GM21619 (cell line): Measurements from ENCODE around the gene DIDO1.
"Not testable (repeated sequence)": the region's sequence is repeated elsewhere in the genome, so short reads cannot be mapped to it uniquely, and the experiment has no call there.

Experiments
- ATAC-seq: cut with Tn5 transposase; IDR thresholded peaks from one replicate; pipeline ENCODE4 v1.9.1; 2021; ENCODE audit not compliant: unreplicated experiment

Gene DIDO1

GRCh38 chr20:62962891-62963613, 36.7 kb upstream of the DIDO1 start:
- ATAC-seq = no peak

GRCh38 chr20:62962221-62962879, 36.0 kb upstream of the DIDO1 start:
- ATAC-seq = no peak

GRCh38 chr20:62961799-62962198, 35.5 kb upstream of the DIDO1 start:
- no peak for ATAC-seq

DNA sequence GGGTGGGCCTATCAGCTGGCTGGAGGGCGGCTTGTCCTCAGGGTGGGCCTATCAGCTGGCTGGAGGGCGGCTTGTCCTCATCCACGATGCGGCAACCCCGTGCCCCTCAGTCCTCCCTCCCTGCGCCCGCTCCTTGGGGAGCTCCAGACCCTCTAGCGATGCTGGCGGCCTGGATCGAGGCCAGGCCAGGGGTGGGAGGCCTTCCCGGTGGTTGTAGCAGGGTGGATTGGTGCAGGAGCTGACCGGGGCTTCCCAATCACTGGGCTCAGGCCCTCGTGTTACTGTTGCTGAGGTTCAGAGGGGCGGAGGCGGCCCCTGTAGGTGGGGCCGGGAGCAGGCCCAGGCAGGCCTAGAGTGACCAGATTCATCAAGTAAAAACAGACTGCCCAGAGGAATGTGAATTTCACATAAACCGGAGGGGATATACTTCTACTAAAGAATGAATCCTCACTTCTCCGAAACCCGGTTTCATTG, 35.0 kb upstream of the DIDO1 start:
- no peak for ATAC-seq

DNA sequence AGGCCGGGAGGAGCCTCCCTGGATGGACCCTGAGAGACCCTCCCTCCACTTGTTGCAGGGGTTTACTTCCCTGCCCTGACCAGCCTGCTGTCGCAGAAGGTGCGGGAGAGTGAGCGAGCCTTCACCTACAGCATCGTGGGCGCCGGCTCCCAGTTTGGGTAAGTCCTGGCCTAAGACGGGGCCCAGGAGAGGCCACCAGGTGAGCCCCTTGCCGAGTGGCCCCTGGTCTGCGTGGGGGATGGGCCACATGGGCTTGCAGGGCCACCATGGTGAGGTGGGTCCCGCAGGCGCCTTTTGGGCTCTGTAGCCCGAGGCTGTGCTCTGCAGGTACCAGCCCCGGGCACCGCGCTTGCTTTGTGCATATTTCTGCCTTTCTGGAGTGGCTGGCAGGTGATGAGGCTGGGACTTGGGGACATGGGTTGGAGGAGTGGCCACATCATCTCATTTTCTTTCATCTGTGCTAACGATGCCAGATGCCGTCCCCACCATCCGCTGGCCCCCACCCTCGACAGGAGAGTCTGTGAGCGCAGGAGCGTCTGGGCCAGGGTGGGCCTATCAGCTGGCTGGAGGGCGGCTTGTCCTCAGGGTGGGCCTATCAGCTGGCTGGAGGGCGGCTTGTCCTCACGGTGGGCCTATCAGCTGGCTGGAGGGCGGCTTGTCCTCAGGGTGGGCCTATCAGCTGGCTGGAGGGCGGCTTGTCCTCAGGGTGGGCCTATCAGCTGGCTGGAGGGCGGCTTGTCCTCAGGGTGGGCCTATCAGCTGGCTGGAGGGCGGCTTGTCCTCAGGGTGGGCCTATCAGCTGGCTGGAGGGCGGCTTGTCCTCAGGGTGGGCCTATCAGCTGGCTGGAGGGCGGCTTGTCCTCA, 34.4 kb upstream of the DIDO1 start:
- not testable (repeated sequence) for ATAC-seq

- no peak for ATAC-seq
Measured at GRCh38 chr20:62959998-62960436, 33.7 kb upstream of the DIDO1 start.

DNA sequence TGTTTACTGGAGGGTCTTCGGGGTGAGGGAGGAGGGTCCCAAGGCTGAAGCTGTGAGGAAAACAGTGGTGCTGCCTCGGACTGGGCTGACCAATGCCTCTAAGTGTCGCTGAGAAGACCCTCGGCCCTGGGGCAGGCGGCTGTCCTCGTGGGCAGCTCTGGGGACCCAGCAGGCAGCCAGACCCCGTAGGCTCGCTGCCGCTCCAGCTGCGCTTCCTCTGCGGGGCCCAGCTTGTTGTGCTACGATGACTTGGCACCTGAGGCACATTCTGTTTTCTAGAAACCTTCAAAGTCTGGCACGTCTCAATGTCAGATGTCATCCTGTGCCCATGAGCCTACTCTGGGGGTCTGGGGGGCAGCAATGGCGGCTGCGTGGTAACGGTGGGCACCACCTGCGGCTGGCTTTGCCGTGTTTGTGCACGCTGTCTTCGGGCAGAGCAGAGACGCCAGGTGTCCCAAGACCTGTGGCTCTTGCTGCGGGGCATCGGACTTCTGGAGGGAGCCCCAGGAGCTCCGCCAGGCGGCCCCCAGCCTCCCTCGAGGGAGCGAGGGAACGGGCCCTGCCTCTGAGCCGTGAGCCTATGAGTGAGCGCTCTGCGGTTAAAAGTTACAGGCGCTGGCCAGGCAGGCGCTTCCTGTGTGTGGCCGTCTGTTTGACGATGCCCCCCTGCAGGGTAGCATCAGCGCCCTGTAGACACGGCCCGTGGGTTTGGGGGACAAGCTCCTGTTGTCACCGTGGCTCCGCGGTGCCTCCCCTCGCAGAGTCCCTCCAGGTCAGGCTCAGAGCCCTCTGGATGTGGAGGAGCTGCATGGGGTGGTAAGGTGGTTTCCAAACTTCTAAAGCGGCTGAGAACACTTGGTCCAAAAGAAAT, 33.0 kb upstream of the DIDO1 start:
- no peak for ATAC-seq

- ATAC-seq = no peak
Measured at GRCh38 chr20:62958388-62959100, 32.2 kb upstream of the DIDO1 start.

GRCh38 chr20:62957136-62958117, 31.1 kb upstream of the DIDO1 start:
- no peak for ATAC-seq

DNA sequence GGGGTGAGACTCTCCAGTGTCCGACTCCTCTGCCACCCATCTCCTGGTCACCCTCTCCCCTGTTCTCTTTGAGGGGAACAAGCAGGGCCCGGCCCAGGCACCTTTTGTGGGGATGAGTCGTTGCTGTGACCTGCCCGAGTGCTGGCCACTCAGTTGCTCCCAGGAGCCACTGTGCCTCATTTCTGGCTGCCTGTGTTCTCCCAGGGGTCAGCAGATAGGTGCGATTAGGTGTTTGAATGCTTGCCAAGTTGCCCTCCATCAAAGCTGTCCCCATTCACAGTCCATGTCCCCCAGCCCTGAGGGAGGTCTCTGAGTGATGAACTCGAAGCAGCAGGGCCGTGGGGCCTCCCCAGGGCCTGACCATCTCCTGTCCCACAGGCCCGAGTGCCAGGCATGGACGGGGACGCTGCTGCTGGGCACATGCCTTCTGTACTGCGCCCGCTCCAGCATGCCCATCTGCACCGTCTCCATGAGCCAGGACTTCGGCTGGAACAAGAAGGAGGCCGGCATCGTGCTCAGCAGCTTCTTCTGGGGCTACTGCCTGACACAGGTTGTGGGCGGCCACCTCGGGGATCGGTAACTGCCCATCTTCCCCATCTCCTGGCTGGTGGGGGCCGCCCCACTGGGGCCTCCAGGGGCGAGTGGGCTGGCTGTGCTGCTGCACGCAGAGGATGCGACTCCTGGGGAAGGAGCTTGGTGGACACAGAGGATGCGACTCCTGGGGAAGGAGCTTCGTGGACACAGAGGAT, 30.3 kb upstream of the DIDO1 start:
- no peak for ATAC-seq

DNA sequence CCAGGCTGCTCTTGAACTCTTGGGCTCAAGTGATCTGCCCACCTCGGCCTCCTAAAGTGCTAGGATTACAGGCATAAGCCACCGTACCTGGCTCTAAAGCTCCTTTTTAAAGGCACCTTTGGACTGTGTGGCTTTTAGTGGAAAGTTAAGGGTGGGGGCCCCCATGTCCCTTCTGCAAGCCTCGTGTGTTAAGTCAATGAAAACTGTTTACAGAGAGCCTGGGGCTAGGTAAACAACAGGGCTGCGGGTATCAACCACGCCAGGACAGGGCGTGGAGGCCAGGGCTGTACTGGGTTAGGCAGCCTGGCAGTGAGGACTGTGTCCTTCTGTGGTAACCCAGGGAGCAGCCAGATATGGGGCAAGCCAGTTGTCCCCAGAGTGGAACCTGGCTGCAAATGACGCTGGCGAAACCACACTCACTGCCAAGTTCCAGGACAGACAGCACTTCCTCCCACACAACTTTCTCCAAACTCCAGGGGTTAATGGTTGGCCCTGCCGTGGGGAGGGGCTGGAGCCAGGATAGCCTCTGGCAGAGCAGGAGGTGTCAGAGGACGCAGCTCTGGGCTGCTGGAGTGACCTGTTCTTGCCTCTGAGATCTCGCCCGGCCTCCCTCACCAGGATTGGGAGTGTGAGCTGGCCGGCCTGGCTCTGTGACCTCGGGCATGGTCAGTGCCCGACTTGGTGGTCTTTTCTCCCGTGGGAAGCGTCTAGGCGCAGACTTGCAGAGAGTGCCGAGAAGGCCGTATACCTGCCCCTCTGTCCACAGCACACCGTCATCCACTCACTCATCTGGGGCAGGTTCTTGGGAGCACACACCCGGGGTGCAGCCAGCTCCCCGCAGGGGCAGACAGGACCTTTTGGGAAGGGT, 29.4 kb upstream of the DIDO1 start:
- ATAC-seq = no peak

DNA sequence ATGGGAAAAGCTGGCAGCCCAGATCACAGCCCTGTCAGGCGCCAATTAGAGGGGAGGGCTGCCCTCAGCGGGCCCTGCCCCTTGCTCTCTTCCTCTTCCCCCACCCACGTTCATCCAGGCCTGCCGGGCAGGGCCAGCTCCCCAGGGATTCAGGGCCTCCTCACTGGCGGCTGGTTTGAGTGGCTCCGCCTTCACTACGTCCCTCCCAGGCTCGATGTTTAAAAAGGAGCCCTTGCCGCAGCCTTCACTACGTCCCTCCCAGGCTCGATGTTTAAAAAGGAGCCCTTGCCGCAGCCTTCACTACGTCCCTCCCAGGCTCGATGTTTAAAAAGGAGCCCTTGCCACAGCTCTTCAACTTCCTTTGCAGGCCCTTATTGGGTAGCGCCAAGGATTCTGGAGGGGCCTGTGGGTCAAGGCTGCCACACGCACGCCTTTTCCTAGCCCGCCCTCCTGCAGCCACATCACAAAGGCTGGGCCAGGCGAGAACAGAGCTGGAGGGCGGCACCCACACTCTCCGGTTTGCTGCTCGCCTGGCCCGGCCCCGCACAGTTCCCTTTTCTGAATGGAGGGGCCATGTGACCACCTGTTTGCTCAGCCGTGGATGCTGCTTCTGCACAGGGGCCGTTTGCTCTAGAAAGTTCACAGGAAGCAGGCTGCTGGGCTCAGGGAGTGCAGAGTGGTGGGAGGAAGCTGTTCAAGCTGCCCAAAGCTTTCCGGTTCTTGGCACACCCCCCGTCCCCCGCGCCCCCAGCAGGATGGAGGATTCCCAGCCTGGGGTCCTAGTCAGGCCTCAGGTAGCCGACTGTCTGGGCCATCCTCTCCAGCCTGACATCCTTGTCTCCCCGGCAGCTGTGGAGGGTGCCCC, 27.8 kb upstream of the DIDO1 start:
- ATAC-seq = peak; percentile 67

DNA sequence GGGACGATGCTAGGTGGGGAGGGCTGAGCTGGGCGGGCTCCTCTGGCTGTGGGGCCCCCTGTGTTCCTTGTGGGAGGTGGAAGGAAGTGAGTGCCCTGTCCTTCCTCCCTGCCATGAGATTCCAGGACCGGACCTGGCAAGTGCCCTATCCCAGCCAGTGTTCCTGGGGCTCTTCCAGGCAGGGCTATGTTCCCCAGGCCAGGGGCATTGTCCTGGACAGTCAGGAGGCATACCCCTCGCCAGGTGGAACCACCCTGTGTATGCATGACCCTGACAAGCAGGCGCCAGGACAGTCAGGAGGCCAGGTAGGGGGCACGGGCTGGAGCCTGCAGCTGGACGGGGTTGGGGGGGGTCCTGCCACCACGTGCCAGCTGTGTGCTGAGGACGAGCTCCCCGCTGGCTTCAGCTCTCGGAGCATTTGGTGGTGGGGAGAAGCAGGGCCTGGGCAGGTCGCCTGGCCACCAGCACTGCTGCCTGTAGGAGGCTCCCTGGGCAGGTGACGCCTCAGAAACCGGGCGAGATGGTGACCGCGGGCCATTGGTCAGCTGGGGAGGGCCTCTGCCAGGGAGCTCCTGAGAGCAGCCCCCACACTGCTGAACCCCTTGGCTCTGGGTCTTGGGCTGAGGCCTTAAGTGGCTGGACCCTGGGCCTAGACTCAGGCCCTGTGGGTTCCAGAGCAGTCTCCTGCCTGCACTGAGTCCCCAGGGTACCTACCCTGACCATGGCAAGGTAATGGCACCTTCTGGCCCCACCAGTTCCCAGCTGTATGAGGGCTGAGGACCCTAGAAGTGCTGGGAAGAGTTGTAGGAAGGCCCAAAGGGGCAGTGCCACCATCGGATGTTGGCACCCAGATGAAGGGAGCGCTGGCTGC, 26.9 kb upstream of the DIDO1 start:
- ATAC-seq = peak; percentile 1

- peak; percentile 38 for ATAC-seq
Measured at GRCh38 chr20:62952373-62952967, 26.2 kb upstream of the DIDO1 start, which contains the start of gene SLC17A9. Gene SLC17A9 (plus strand): TSS chr20:62952709. CDS start chr20:62952831, 122 bp downstream.

GRCh38 chr20:62951896-62952372, 25.6 kb upstream of the DIDO1 start:
- ATAC-seq = no peak
